WTC11 (cell line): ENCODE measurements around the gene SNX25. TPM values are rescaled to one million over a fixed set of nuclear protein-coding genes. Genes with fewer than 3 reads are reported as not detected.
"Not testable (repeated sequence)": the region's sequence is repeated elsewhere in the genome, so short reads cannot be mapped to it uniquely, and the experiment has no call there.

ENCODE experiments used
- ATAC-seq: fragments of 200-7000 bp; cut with Tn5 transposase; 2 replicates; pipeline ENCODE4 v1.10.0; 2021; ENCODE audit warnings: mild to moderate bottlenecking, moderate library complexity
- CTCF ChIA-PET: fragments of 300-600 bp; sonication (Branson Sonifier 250); formaldehyde crosslinking; loops from one replicate; lab custom pipeline; 2021; ENCODE audit warnings: antibody characterized with exemption; lab: Charles Lee
- POLR2A ChIA-PET: fragments of 350-600 bp; sonication (Branson Sonifier 250); formaldehyde crosslinking; loops from one replicate; lab custom pipeline; 2021; ENCODE audit warnings: antibody characterized with exemption; lab: Charles Lee
- DNase-seq: peaks from one replicate; pipeline ENCODE4 v3.0.0; 2021; ENCODE audit warnings: low spot score
- H3K27ac Mint-ChIP-seq: 2 replicates; pipeline ENCODE4 v1.8.0; 2021; ENCODE audit warnings: mixed read lengths
- H3K27me3 Mint-ChIP-seq: 2 replicates; pipeline ENCODE4 v1.8.0; 2021; ENCODE audit warnings: low read depth, mild to moderate bottlenecking, moderate library complexity, mixed read lengths
- H3K36me3 Mint-ChIP-seq: 2 replicates; pipeline ENCODE4 v1.8.0; 2021; ENCODE audit warnings: mixed read lengths
- H3K4me1 Mint-ChIP-seq: 2 replicates; pipeline ENCODE4 v1.8.0; 2022; ENCODE audit warnings: mixed read lengths
- H3K4me3 Mint-ChIP-seq: 2 replicates; pipeline ENCODE4 v1.8.0; 2021; ENCODE audit warnings: mild to moderate bottlenecking, moderate library complexity, mixed read lengths
- H3K9me3 Mint-ChIP-seq: 2 replicates; pipeline ENCODE4 v1.8.0; 2021; ENCODE audit warnings: mixed read lengths
- ARID4B ChIP-seq: sonication (generic); formaldehyde crosslinking; IDR thresholded peaks from 2 replicates; pipeline ENCODE4 v1.8.0; 2023; ENCODE audit warnings: missing genetic modification reagents, mild to moderate bottlenecking, borderline replicate concordance
- ATF6 ChIP-seq: sonication (generic); formaldehyde crosslinking; IDR thresholded peaks from 2 replicates; pipeline ENCODE4 v1.8.1; 2023; ENCODE audit warnings: mild to moderate bottlenecking, missing genetic modification reagents
- CREM ChIP-seq: sonication (generic); formaldehyde crosslinking; IDR thresholded peaks from 2 replicates; pipeline ENCODE4 v1.8.1; 2022; ENCODE audit warnings: mild to moderate bottlenecking, missing genetic modification reagents, moderate library complexity
- E2F1 ChIP-seq: sonication (generic); formaldehyde crosslinking; IDR thresholded peaks from 2 replicates; pipeline ENCODE4 v1.8.0; 2022; ENCODE audit warnings: mild to moderate bottlenecking, missing genetic modification reagents
- E2F4 ChIP-seq: sonication (generic); formaldehyde crosslinking; IDR thresholded peaks from 2 replicates; pipeline ENCODE4 v1.8.1; 2022; ENCODE audit warnings: low read depth, mild to moderate bottlenecking, moderate library complexity, missing genetic modification reagents, borderline replicate concordance
- EMX1 ChIP-seq: fragments of 250-450 bp; sonication (Bioruptor Pico); IDR thresholded peaks from 2 replicates; pipeline ENCODE4 v1.8.0; 2021; ENCODE audit warnings: mild to moderate bottlenecking
- GTF2I ChIP-seq: fragments of 250-450 bp; sonication (Bioruptor Pico); conservative IDR thresholded peaks from 2 replicates; pipeline ENCODE4 v1.4.0; 2021; ENCODE audit warnings: mild to moderate bottlenecking
- IRF2 ChIP-seq: sonication (generic); formaldehyde crosslinking; IDR thresholded peaks from 2 replicates; pipeline ENCODE4 v1.8.0; 2022; ENCODE audit warnings: low read depth, missing genetic modification reagents, borderline replicate concordance
- JAZF1 ChIP-seq: fragments of 250-450 bp; sonication (Bioruptor Pico); IDR thresholded peaks from 2 replicates; pipeline ENCODE4 v1.9.0; 2021; ENCODE audit warnings: moderate library complexity, mild to moderate bottlenecking, inconsistent platforms
- MXD4 ChIP-seq: fragments of 250-450 bp; sonication (Bioruptor Pico); IDR thresholded peaks from 2 replicates; pipeline ENCODE4 v1.8.0; 2021; ENCODE audit warnings: mild to moderate bottlenecking, moderate library complexity, borderline replicate concordance
- NFATC4 ChIP-seq: fragments of 250-450 bp; sonication (Bioruptor Pico); IDR thresholded peaks from 2 replicates; pipeline ENCODE4 v1.9.0; 2021; ENCODE audit warnings: mild to moderate bottlenecking
- NR3C1 ChIP-seq: sonication (generic); formaldehyde crosslinking; conservative IDR thresholded peaks from 2 replicates; pipeline ENCODE4 v1.8.1; 2023; ENCODE audit warnings: low read depth, mild to moderate bottlenecking, missing genetic modification reagents
- SMAD3 ChIP-seq: sonication (generic); formaldehyde crosslinking; IDR thresholded peaks from 2 replicates; pipeline ENCODE4 v1.8.0; 2022; ENCODE audit warnings: missing genetic modification reagents, mild to moderate bottlenecking, borderline replicate concordance
- SP1 ChIP-seq: sonication (generic); formaldehyde crosslinking; conservative IDR thresholded peaks from 2 replicates; pipeline ENCODE4 v1.8.1; 2022; ENCODE audit warnings: missing genetic modification reagents
- STAT6 ChIP-seq: sonication (generic); formaldehyde crosslinking; conservative IDR thresholded peaks from 2 replicates; pipeline ENCODE4 v1.8.1; 2023; ENCODE audit warnings: mild to moderate bottlenecking, low read depth, missing genetic modification reagents, moderate library complexity
- ZBTB43 ChIP-seq: sonication (generic); formaldehyde crosslinking; IDR thresholded peaks from 2 replicates; pipeline ENCODE4 v1.8.1; 2023; ENCODE audit warnings: mild to moderate bottlenecking, missing genetic modification reagents
- ZNF317 ChIP-seq: sonication (generic); formaldehyde crosslinking; IDR thresholded peaks from 2 replicates; pipeline ENCODE4 v1.8.1; 2023; ENCODE audit warnings: low read depth, mild to moderate bottlenecking, moderate library complexity, missing genetic modification reagents, borderline replicate concordance
- ZNF416 ChIP-seq: fragments of 250-450 bp; sonication (Bioruptor Pico); IDR thresholded peaks from 2 replicates; pipeline ENCODE4 v1.9.0; 2021; ENCODE audit warnings: mild to moderate bottlenecking, inconsistent platforms
- ZSCAN18 ChIP-seq: fragments of 250-450 bp; sonication (Bioruptor Pico); IDR thresholded peaks from 2 replicates; pipeline ENCODE4 v2.1.2; 2022; ENCODE audit warnings: mild to moderate bottlenecking, moderate library complexity
- total RNA-seq: library from RNA; stranded (reverse); gene quantifications from 3 replicates; pipeline ENCODE4 v1.2.3, GENCODE V29; 2021

Gene SNX25
- total RNA-seq, 1 experiment from 2014 or later: 16.9 TPM

- TF ChIP-seq STAT6 (CRISPR knock-in tag): no peak
Measured at GRCh38 chr4:185361872-185362271, 152.5 kb downstream of the SNX25 start (continued).

- H3K4me1 Mint-ChIP-seq, H3K9me3 Mint-ChIP-seq, DNase-seq, H3K4me3 Mint-ChIP-seq, H3K36me3 Mint-ChIP-seq, H3K27ac Mint-ChIP-seq, POLR2A ChIA-PET, ATAC-seq, H3K27me3 Mint-ChIP-seq: not testable (repeated sequence)
- CTCF ChIA-PET: interaction anchor here (0.7 kb wide), 2 partner anchors 24 to 669 kb away, joined by 3 read pairs; no protein-coding TSS in a partner anchor
Measured at GRCh38 chr4:185362570-185362969, 153.2 kb downstream of the SNX25 start.

- ChIA-PET CTCF (interaction anchor here (0.7 kb wide), 2 partner anchors 25 to 669 kb away, joined by 3 read pairs; no protein-coding TSS in a partner anchor), POLR2A (no interaction called here)
- no peak for TF ChIP-seq ATF6
- no peak for TF ChIP-seq SP1 (CRISPR knock-in tag)
- no peak for TF ChIP-seq ZSCAN18 (CRISPR knock-in tag)
- no peak for TF ChIP-seq CREM
- no peak for TF ChIP-seq MXD4 (CRISPR knock-in tag)
- no peak for TF ChIP-seq GTF2I (CRISPR knock-in tag)
- TF ChIP-seq EMX1 (CRISPR knock-in tag): no peak
- no peak for TF ChIP-seq ZNF416 (CRISPR knock-in tag)
- TF ChIP-seq SMAD3 (CRISPR knock-in tag): no peak
- no peak for TF ChIP-seq E2F4 (CRISPR knock-in tag)
- no peak for TF ChIP-seq ZNF317 (CRISPR knock-in tag)
- TF ChIP-seq E2F1 (CRISPR knock-in tag): no peak
- no peak for TF ChIP-seq ARID4B
- TF ChIP-seq NR3C1 (CRISPR knock-in tag): no peak
- no peak for TF ChIP-seq JAZF1 (CRISPR knock-in tag)
- TF ChIP-seq ZBTB43 (CRISPR knock-in tag): no peak
- TF ChIP-seq NFATC4 (CRISPR knock-in tag): no peak
- TF ChIP-seq IRF2 (CRISPR knock-in tag): no peak
Measured at GRCh38 chr4:185363251-185363650, 153.9 kb downstream of the SNX25 start.

More at GRCh38 chr4:185363251-185363650, 153.9 kb downstream of the SNX25 start:
- DNase-seq (no peak), ATAC-seq (no peak)
- no peaks in the 10 kb centered on the region for H3K27me3 Mint-ChIP-seq
- H3K36me3 Mint-ChIP-seq: peaks cover 10% of the 10 kb centered on the region; the same call in 1 of the 2 replicates
- peaks cover 10% of the 10 kb centered on the region for H3K4me1 Mint-ChIP-seq
- H3K9me3 Mint-ChIP-seq: no peaks in the 10 kb centered on the region
- H3K27ac Mint-ChIP-seq: peak overlapping the region; percentile 20; the same call in 1 of the 2 replicates
- no peak overlapping the region for H3K4me3 Mint-ChIP-seq
